ENCODE data around the gene PLXNB2.

Gene PLXNB2

GRCh38 chr22:50261615-50262459, 45.6 kb downstream of the PLXNB2 start, which contains the start of gene MAPK12:
TSS of gene MAPK12 (minus strand) at chr22:50261683. CDS start at chr22:50261509, 174 bp downstream.
- no peak for DNase-seq

GRCh38 chr22:50260801-50261614, 46.4 kb downstream of the PLXNB2 start:
- no peak for DNase-seq

DNA sequence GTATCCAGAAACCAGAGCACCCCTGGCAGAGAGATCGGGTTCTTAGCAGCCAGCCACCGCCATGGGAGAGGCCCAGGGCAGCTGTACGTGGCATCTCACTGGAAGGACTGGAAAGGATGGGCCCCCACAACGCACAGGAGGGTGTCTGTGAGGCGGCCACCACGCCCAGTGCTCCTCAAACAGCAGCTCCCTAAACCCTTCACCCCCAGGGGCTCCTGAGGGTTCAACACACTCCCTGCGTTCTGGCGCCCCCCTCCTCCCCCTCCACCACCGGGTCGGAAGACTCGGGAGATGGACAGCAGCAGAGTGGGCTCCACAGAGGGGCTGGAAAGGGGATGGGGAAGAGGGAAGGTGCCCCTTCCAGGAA, 47.0 kb downstream of the PLXNB2 start:
- no peak for DNase-seq

DNA sequence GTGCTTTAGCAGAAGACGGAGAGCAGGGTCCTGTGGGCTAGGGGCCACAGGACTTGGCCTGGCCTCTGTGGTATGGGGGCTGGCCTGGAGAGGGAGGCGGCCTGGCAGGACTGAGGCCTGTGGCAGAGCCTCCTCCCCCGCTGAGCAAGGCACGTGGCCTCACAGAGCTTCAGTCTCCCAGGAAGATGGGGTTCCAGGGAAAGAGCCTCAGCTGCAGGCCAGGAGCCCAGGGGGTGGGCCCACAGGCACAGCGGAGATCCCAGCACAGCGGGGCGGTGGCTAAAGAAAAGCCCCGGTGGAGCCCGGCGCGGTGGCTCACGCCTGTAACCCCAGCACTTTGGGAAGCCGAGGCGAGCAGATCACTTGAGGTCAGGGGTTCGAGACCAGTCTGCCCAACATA, 48.1 kb downstream of the PLXNB2 start:
- DNase-seq, result no peak

GRCh38 chr22:50258361-50259292, 48.8 kb downstream of the PLXNB2 start:
- DNase-seq, result no peak

DNA sequence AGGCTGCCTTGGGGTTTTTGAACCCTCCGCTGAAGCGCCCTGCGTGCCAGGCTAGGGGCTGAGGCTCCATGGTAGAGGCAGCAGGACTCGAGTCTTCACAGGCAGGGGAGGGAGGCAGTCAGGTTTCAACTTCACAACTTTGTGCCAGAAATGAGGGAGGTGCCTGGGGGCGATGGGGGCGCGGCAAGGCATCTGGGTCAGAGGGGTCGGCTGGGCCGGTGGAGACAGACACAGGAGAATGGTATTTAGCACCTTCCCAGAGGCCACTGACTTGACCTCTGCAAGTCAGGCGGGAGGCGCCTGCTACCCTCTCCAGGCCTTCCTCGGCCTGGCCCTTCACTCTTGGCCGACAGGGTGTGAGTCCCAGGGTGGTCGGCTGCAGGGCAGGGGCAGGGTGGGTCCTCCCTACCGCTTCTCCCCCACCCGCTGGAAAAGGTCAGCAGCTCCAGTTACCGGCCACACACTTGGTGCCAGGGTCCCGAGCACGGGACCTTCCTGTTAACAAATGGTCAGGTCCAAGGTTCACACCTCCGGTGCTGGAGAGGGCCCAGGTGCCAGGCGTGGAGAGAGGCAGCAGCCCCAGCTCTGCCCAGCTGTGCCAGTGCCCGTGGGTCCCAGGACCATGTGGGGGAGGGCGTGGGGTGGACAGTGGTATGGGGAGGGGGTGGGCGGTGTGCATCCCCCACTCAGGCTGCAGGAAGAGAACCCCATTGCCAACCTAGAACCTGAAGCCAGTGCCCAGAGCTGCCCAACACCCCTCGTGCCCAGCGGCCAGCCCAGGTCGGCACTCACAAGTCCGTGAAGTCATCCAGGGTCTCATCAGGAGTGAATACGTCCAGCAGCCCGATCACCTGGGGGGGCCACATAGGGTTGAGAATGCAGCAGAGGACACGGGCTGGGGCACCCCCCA, 49.7 kb downstream of the PLXNB2 start:
- DNase-seq, result no peak

DNA sequence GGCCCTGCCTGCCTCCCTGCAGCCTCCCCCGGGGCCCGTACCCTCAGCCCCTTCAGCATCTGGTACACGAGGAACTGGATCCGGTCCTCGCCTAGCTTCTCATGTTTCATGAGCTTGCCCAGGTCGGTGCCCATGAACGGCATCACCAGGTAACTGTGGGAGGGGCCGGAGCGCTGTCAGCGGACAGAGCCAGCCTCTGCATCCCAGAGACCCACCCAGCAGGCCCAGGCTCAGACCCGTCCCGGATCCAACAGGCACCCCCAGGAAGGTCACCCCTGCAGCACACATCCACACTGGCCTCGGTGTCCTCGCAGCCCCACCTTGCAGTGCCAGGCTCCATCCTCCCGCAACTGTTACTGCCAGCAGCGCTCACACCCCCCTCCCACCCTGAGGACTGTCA, 50.4 kb downstream of the PLXNB2 start:
- DNase-seq, result no peak

DNA sequence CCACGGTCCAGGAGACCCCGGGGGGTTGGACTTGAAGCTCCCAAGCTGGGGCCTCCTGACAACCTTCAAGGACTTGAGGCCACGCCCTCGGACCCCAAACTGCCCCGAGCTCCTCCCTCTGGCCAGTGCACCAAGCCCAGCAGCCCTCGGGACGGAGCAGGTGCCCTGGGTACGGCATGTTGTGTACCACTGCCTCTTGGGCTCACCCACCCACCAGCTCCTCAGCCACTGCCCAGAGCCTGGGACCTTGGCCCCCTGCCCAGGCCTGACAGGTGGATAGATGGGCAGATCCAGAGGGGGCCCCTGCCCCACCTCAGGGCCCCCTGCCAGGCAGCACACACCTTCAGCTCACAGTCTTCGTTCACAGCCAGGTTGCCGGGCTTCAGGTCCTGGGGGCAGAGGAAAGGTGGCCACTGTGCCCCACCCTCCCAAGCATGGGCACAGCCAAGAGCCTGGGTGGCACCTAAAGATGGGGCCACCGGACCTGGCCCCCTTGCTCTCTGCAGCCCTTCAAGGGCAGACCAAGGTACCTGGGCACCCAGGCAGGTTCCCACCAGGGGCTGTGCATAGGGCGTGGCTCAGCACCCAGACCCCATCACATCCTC, 51.1 kb downstream of the PLXNB2 start:
- DNase-seq, result no peak

DNA sequence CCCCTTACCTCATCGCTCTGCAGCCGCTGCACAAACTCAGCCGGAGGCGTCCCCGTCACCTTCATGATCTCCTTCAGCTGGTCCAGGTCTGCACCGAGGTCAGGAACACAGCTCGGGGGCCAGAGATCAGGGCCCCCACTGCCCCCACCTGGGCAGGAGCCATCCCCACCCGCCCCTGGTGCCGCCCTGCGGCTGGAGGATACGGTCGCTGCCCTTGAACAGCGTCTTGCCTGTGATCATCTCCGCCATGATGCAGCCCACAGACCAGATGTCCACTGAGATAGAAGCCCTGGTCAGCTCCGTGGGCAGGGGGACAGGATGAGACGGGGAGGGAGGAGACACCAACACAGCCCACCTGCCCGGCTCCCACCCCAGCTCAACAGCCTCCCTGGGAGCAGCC, 51.8 kb downstream of the PLXNB2 start:
- no peak for DNase-seq

- no peak for DNase-seq
Measured at GRCh38 chr22:50255099-50255498, 52.3 kb downstream of the PLXNB2 start.

DNA sequence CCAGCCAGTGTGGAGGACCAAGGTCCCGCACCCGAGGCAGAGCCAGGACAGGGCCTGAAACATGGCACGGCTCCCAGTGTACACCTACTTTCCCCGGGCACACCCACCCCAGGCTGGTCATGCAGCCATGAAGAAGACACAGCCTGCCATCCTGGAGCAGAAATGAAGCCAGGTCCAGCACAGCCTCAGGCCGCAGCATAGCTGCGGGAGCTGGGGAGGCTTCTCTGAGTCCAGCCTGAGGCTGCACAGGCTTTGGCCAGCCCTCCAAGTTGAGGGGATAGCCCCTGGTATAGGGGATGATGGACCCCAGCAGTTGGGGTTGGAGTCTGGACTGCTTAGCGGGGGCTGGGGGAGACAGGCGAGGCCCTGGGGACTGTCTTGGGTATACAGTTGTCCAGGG, 53.5 kb downstream of the PLXNB2 start:
- no peak for DNase-seq

DNA sequence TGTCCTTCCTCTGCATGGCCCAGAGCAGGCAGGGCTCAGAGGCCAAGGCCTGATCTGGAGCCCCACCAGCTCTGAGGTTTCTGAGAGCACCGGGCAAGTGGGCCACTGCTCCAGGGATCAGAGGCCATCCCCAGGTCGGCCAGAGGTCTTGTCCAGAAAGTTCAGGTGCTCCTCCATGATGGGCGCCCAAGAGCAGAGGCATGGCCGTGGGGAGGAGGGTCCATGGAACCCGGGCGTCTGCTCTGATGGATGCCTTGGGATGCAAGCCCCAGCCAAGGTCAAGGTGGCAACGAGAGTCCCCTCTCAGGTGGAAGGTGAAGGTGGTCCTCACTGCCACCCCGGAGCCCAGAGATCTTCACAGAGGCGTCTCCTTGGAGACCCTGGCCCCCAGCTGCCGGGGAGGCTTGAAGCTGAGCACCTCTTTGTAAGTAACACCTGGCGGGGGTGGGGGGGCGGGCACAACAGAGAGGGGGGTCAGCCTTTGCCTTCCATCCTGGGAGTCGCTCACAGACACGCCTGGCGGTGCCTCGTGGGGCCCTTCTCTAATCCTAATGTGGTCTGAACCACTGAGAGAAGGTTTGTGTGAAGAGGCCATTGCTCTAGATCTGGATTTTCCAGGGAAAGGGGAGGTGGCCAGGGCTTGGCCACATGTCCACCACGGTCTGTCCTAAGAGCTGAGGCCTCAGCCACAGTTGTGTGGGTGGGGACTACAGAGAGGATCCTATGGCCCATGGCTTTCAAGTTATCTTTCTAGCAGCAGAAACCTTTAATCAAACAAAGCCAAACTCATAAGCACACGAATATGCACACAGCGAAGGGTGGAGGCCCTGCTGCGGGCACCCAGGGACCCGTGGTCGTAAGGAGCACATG, 54.2 kb downstream of the PLXNB2 start:
- DNase-seq, result no peak

DNA sequence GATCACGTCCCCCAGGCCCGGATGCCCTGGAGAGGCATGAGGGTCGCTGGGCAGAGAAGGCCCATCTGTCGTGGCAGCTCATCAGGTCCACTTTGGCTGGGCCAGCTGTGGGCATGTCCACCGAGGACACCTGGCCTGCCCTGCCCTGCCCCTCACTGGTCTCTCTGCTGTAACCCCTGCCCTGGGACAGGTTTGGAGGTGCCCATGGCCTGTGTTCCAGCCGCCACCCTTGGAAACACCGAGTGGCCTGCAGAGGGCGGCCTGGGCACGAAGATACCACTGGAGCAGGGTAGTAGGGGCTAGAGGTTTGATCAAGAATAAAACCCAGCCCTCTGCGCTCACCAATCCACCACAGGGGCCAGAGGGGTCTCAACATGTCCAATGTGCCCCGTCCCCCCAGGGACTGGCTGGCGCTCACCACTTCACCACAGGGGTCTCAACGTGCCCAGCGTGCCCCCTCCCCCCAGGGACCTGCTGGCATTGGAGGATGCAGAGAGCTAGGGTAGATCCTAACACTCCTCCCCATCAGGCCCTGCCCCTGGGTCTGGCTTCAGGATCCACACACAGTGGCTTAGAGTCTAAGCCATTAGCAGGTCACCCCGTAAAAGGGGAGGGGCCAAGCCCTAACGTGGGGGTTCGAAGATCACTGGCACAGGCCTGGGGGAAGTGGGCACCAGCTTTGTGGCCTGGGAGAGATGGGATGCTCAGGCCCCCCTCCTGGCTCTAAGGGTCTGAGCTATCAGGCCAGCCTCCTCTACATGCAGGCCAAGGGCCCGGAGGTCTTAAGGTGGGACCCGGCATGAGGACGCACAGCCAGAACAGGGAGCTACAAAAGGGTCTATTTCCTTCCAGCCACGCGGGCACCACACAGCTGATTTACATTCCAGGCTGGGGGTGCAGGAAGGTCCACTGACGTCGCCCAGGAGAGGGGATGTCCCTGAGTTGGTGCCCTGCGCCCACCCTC, 55.1 kb downstream of the PLXNB2 start:
- no peak for DNase-seq

DNA sequence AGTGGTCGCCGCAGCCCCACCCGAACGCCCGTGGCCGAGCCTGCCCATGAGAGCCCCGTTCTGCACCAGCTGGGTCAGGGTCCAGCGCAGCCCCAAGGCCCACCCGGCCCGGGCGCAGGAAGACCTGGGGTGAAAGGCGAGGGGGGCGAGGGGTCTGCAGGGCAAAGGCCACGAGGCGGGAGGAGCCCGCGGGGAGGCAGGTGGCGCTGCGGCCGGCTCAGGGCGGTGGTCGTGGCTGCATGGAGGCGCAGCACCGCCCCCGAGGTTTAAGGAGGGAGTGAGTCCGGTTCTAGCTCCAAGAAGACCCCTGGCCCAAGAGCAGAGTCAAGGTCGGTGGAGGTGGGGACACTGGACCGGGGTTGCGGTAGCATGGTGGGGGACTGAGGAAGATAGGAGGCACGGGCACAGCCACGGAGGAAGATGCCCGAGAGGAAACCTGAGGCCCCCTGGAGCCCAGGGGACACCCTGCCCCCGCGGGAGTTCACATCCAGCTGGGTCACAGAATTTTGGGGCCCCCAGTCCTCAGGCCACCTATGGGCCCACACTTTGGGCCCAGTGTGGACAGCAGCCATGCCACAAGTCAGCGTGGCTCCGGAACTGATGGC, 55.9 kb downstream of the PLXNB2 start:
- DNase-seq, result no peak

DNA sequence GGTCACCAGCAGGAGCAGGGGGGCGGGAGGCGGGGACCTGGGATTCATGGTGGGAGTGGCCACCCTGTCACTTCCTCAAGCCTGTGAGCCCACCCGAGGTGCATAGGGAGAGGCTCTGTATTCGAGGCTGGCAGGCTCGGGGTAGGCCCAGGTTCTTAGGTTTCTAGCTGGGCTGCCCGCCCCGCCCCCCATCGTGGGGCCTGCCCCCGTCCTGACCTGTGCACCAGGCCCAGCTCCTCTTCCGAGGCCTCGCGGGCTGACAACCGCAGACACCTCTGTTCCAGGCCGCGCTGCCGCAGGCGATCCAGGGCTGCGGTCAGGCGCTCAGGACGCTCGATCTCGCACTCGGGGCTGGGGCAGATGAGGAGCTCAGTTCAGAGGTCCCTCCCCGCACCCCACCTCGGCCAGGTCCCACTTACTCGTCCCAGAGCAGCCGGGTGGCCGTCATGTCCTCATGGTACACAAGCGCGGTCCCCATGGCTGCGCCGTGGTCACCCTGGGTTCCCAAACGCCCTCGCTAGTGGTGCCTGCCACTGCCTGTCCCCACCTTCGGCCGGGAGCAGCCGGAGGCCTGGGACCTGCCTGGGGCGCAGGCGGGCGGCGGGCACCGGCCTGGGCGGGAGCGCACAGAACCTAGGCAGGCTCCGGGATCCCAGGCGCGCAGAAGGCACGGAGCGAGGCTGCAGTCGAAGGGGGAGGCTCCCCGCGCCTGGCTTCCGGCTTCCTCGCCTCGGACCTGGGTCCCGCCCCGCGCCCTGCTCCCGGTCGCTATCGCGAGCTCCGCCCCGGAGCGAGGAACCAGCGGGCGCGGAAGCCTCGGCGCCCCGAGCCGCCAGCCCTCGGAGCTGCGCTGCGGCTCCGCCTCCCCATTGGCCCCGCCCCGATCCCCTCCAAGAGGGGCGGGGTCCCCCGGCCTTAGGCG, 56.6 kb downstream of the PLXNB2 start, which contains the start of gene HDAC10:
TSS of gene HDAC10 (minus strand) at position 711 of the 922 bp plus-strand sequence. CDS start at position 478, 233 bp downstream.
- DNase-seq, result peak; percentile 38

- DNase-seq, result no peak
Measured at GRCh38 chr22:50250249-50250554, 57.2 kb downstream of the PLXNB2 start.
